H1 (cell line): Measurements from ENCODE around the gene CHST13. TPM values are rescaled to one million over a fixed set of nuclear protein-coding genes. Genes with fewer than 3 reads are reported as not detected.

Experiments used
- CTCF ChIA-PET: fragments of 300-600 bp; sonication (Branson Sonifier 250); formaldehyde crosslinking; loops from one replicate; lab custom pipeline; 2021; ENCODE audit not compliant: partially characterized antibody; lab: Charles Lee
- POLR2A ChIA-PET: fragments of 300-600 bp; sonication (Branson Sonifier 250); formaldehyde crosslinking; loops from one replicate; lab custom pipeline; 2021; ENCODE audit warnings: inconsistent platforms; ENCODE audit not compliant: partially characterized antibody; lab: Charles Lee
- DNase-seq, 2 experiments: peaks; one replicate each; pipeline versions ENCODE4 v3.0.0 to v3.0.0-alpha.2; 2010 to 2022; ENCODE audit warnings: low spot score in 2 of 2, low read depth in 1 of 2, mixed read lengths in 1 of 2
- FAIRE-seq: peaks from 2 replicates; lab custom pipeline; 2011; peaks lifted over from hg19 to GRCh38; lab: Jason Lieb, UNC
- H2AFZ ChIP-seq: 2 replicates; pipeline ENCODE4 v1.8.1; 2012; ENCODE audit warnings: low read length, inconsistent platforms
- H2AK5ac ChIP-seq: 2 replicates; pipeline ENCODE4 v1.6.1; 2013; ENCODE audit warnings: low read depth, low read length
- H2BK120ac ChIP-seq: replicated peaks from 2 replicates; pipeline ENCODE3; 2013; ENCODE audit warnings: low read depth, low read length, inconsistent platforms
- H2BK12ac ChIP-seq: 2 replicates; pipeline ENCODE4 v1.6.1; 2013; ENCODE audit warnings: low read depth, low read length
- H2BK15ac ChIP-seq: 2 replicates; pipeline ENCODE4 v1.6.1; 2013; ENCODE audit warnings: low read length
- H2BK20ac ChIP-seq: 2 replicates; pipeline ENCODE4 v1.6.1; 2013; ENCODE audit warnings: low read length
- H2BK5ac ChIP-seq: 2 replicates; pipeline ENCODE4 v1.6.1; 2013; ENCODE audit warnings: low read depth, low read length
- H3K14ac ChIP-seq: 2 replicates; pipeline ENCODE4 v1.6.1; 2013; ENCODE audit warnings: inconsistent platforms; ENCODE audit not compliant: insufficient read length
- H3K18ac ChIP-seq: 2 replicates; pipeline ENCODE4 v1.6.1; 2013; ENCODE audit warnings: low read length; ENCODE audit errors: extremely low read depth
- H3K23ac ChIP-seq: 2 replicates; pipeline ENCODE4 v1.6.1; 2013; ENCODE audit warnings: inconsistent platforms; ENCODE audit not compliant: insufficient read length
- H3K23me2 ChIP-seq: 2 replicates; pipeline ENCODE4 v1.6.1; 2013; ENCODE audit warnings: low read depth, low read length
- H3K27ac ChIP-seq: 2 replicates; pipeline ENCODE4 v1.6.1; 2011; ENCODE audit warnings: low read depth, low read length, inconsistent platforms
- H3K27me3 ChIP-seq, 4 experiments: replicated peaks in 1 of 4; 1 replicate in 1 of 4; 2 replicates in 3 of 4; pipeline versions ENCODE4 v1.6.1 to v1.8.1; 2011 to 2013; ENCODE audit warnings: low read length in 3 of 4, mild to moderate bottlenecking in 3 of 4, inconsistent platforms in 2 of 4, mixed read lengths in 2 of 4, moderate library complexity in 1 of 4; ENCODE audit not compliant: control insufficient read depth in 3 of 4, insufficient read depth in 3 of 4; ENCODE audit errors: extremely low read depth in 1 of 4
- H3K36me3 ChIP-seq, 4 experiments: 2 replicates each; pipeline versions ENCODE4 v1.6.1 to v1.8.1; 2011 to 2013; ENCODE audit warnings: mild to moderate bottlenecking in 4 of 4, low read length in 3 of 4, moderate library complexity in 2 of 4, control low read depth in 1 of 4, inconsistent platforms in 1 of 4; ENCODE audit not compliant: insufficient read depth in 4 of 4, control insufficient read depth in 2 of 4
- H3K4ac ChIP-seq: replicated peaks from 2 replicates; pipeline ENCODE3; 2013; ENCODE audit warnings: low read length, low read depth, mixed read lengths, inconsistent platforms; ENCODE audit not compliant: insufficient read length
- H3K4me1 ChIP-seq, 4 experiments: replicated peaks in 1 of 4; 1 replicate in 1 of 4; 2 replicates in 3 of 4; pipeline versions ENCODE4 v1.6.1 to v1.8.1; 2011 to 2013; ENCODE audit warnings: low read length in 3 of 4, inconsistent platforms in 2 of 4, mixed read lengths in 1 of 4; ENCODE audit not compliant: insufficient read depth in 4 of 4, control insufficient read depth in 3 of 4
- H3K4me2 ChIP-seq, 2 experiments: 2 replicates each; pipeline versions ENCODE4 v1.6.1 to v1.8.1; 2011 to 2013; ENCODE audit warnings: low read depth in 2 of 2, low read length in 2 of 2, control low read depth in 1 of 2, inconsistent platforms in 1 of 2, mild to moderate bottlenecking in 1 of 2; ENCODE audit not compliant: insufficient read depth in 1 of 2
- H3K4me3 ChIP-seq, 4 experiments: fragments of 200-600, 300-600 bp in 1 of 4; sonication (generic), shearing (Covaris generic), sonication (Bioruptor Twin) in 1 of 4; 2 replicates each; pipeline versions ENCODE4 v1.5.1 to v1.8.1; 2011 to 2016; ENCODE audit warnings: low read length in 4 of 4, low read depth in 3 of 4, control low read depth in 2 of 4, inconsistent platforms in 2 of 4, mild to moderate bottlenecking in 2 of 4, mixed read lengths in 1 of 4, moderate library complexity in 1 of 4; ENCODE audit not compliant: insufficient read depth in 2 of 4; ENCODE audit errors: extremely low read depth in 1 of 4
- H3K56ac ChIP-seq: replicated peaks from 2 replicates; pipeline ENCODE3; 2013; ENCODE audit warnings: low read depth, mild to moderate bottlenecking, mixed read lengths, low read length, inconsistent platforms; ENCODE audit not compliant: insufficient read length
- H3K79me1 ChIP-seq: 2 replicates; pipeline ENCODE4 v1.6.1; 2013; ENCODE audit warnings: low read depth, low read length, control low read depth
- H3K79me2 ChIP-seq, 2 experiments: 2 replicates each; pipeline versions ENCODE4 v1.6.1 to v1.8.1; 2012 to 2013; ENCODE audit warnings: low read length in 2 of 2, mild to moderate bottlenecking in 2 of 2, inconsistent platforms in 1 of 2; ENCODE audit not compliant: insufficient read depth in 2 of 2, control insufficient read depth in 1 of 2
- H3K9ac ChIP-seq, 4 experiments: replicated peaks in 1 of 4; 1 replicate in 1 of 4; 2 replicates in 3 of 4; pipeline versions ENCODE4 v1.6.1 to v1.8.1; 2011 to 2013; ENCODE audit warnings: low read depth in 3 of 4, low read length in 3 of 4, control low read depth in 2 of 4, mild to moderate bottlenecking in 2 of 4, moderate library complexity in 2 of 4, inconsistent platforms in 1 of 4; ENCODE audit errors: extremely low read depth in 1 of 4
- H3K9me3 ChIP-seq, 2 experiments: 2 replicates each; pipeline versions ENCODE4 v1.6.1 to v1.8.1; 2012 to 2013; ENCODE audit warnings: mild to moderate bottlenecking in 2 of 2, moderate library complexity in 2 of 2, control low read depth in 1 of 2, inconsistent platforms in 1 of 2, low read depth in 1 of 2, low read length in 1 of 2, mixed read lengths in 1 of 2; ENCODE audit not compliant: insufficient read depth in 2 of 2
- H4K20me1 ChIP-seq, 2 experiments: replicated peaks in 1 of 2; 2 replicates each; pipeline versions ENCODE3 to v1.8.1; 2011 to 2013; ENCODE audit warnings: inconsistent platforms in 2 of 2, low read length in 2 of 2, mild to moderate bottlenecking in 1 of 2; ENCODE audit not compliant: insufficient read depth in 2 of 2, control insufficient read depth in 1 of 2
- H4K5ac ChIP-seq: 2 replicates; pipeline ENCODE4 v1.6.1; 2013; ENCODE audit warnings: low read length, low read depth, mixed read lengths, inconsistent platforms; ENCODE audit not compliant: insufficient read length
- H4K8ac ChIP-seq: 2 replicates; pipeline ENCODE4 v1.8.0; 2013; ENCODE audit warnings: mild to moderate bottlenecking, moderate library complexity, low read length, inconsistent platforms; ENCODE audit not compliant: insufficient read depth; ENCODE audit errors: extremely low read depth
- H4K91ac ChIP-seq: replicated peaks from 2 replicates; pipeline ENCODE3; 2013; ENCODE audit warnings: low read length, mixed read lengths, inconsistent platforms; ENCODE audit not compliant: insufficient read length
- CHD1 ChIP-seq: IDR thresholded peaks from 2 replicates; pipeline ENCODE4 v1.6.1; 2012; ENCODE audit warnings: low read depth, low read length, improper control_type of control experiment
- HDAC2 ChIP-seq, 2 experiments: fragments of 300-600 bp in 1 of 2; sonication (generic) in 1 of 2; IDR thresholded peaks; 2 replicates each; pipeline ENCODE4 v1.6.1; 2011 to 2012; ENCODE audit warnings: low read depth in 2 of 2, low read length in 2 of 2, mild to moderate bottlenecking in 2 of 2, moderate library complexity in 2 of 2, borderline replicate concordance in 1 of 2, inconsistent platforms in 1 of 2
- JUND ChIP-seq: IDR thresholded peaks from 2 replicates; pipeline ENCODE4 v1.6.1; 2011; ENCODE audit warnings: mild to moderate bottlenecking, improper control_type of control experiment, low read length
- MAFK ChIP-seq: IDR thresholded peaks from 2 replicates; pipeline ENCODE4 v1.6.1; 2012; ENCODE audit warnings: low read depth, mild to moderate bottlenecking, improper control_type of control experiment, low read length
- POU5F1 ChIP-seq: IDR thresholded peaks from 2 replicates; pipeline ENCODE4 v1.6.1; 2011; ENCODE audit warnings: low read depth, mild to moderate bottlenecking, low read length, moderate library complexity
- SAP30 ChIP-seq: fragments of 300-600 bp; sonication (generic); IDR thresholded peaks from 2 replicates; pipeline ENCODE4 v1.7.1; 2012; ENCODE audit warnings: low read length, moderate library complexity, mild to moderate bottlenecking, inconsistent platforms; ENCODE audit not compliant: insufficient read depth, insufficient replicate concordance
- SP1 ChIP-seq: IDR thresholded peaks from 2 replicates; pipeline ENCODE4 v1.6.1; 2011; ENCODE audit warnings: low read depth, low read length
- TEAD4 ChIP-seq: IDR thresholded peaks from 2 replicates; pipeline ENCODE4 v1.6.1; 2012; ENCODE audit warnings: low read depth, low read length, inconsistent platforms, mixed read lengths
- WGBS, 2 experiments: shearing (Covaris generic) in 1 of 2; methylation state at CpG; one replicate each; pipeline versions ENCODE4 v1.1.6 to v1.1.7; 2013 to 2015; ENCODE audit warnings: low lambda C conversion rate in 2 of 2, mixed read lengths in 2 of 2, inconsistent platforms in 1 of 2, low coverage in 1 of 2, missing lambda C conversion rate in 1 of 2; ENCODE audit not compliant: insufficient replicate concordance in 2 of 2, insufficient coverage in 1 of 2, insufficient read length in 1 of 2; ENCODE audit errors: extremely low coverage in 1 of 2, missing lambda C conversion rate in 1 of 2; 5-methylcytosine and 5-hydroxymethylcytosine counted together
- polyA plus RNA-seq, 7 experiments: library from polyadenylated mRNA; depleted of rRNA in 3 of 7; stranded (reverse) in 5 of 7; unstranded in 2 of 7; fragments of >200 nt in 5 of 7; fragments of 200-250 nt in 2 of 7; gene quantifications; 1 replicate in 5 of 7; 2 replicates in 1 of 7; 4 replicates in 1 of 7; pipeline versions ENCODE4 v1.2.1 to v1.2.3, GENCODE V29; 2011 to 2013; ENCODE audit warnings: missing spikeins in 2 of 7, mixed read lengths in 2 of 7
- total RNA-seq: library from RNA; stranded (reverse); fragmentation: NEBNext Ultra II Directional; extraction: Animal tissue kit (Norgen Biotek cat#: 25700); gene quantifications from 2 replicates; pipeline ENCODE4 v1.2.1, GENCODE V29; 2021

CHST13 gene
- total and polyA plus RNA-seq, 2 of the 8 experiments (the other 6 are each of a cell fraction or from before 2014, with no cell fraction given): 5.4 to 11.7 TPM

- CTCF ChIA-PET: interaction anchor here (0.7 to 1.9 kb wide), 9 partner anchors 8 to 1014 kb away, joined by 3 to 11 read pairs (median 3); partner anchors contain the start of gene CHST13
- POLR2A ChIA-PET: interaction anchor here (0.6 kb wide), 1 partner anchor 64 kb away, joined by 3 read pairs; no protein-coding TSS in a partner anchor
- no peaks in the 10 kb centered on the region for H3K79me1 ChIP-seq
These were observed 14.4 kb downstream of the CHST13 start for GRCh38 chr3:126538316-126538715.

More at GRCh38 chr3:126538316-126538715, 14.4 kb downstream of the CHST13 start:
- Histone ChIP-seq H3K9me3 (no peaks in the 10 kb centered on the region), H2BK120ac (no peak overlapping the region), H2AFZ (no peak overlapping the region), H4K8ac (no peak overlapping the region), H3K56ac (no peak overlapping the region), H3K79me2 (no peaks in the 10 kb centered on the region), H4K5ac (no peak overlapping the region), H2BK20ac (no peak overlapping the region), H2BK12ac (no peak overlapping the region), H4K20me1 (peaks cover 0 to 5% of the 10 kb centered on the region in 2 experiments), H3K4ac (no peak overlapping the region), H3K23me2 (peaks cover 7% of the 10 kb centered on the region; the same call in 1 of the 2 replicates), H3K36me3 (no peaks in the 10 kb centered on the region; a peak in 1 of 8 replicates), H3K4me1 (no peaks in the 10 kb centered on the region), H2BK15ac (no peak overlapping the region), H3K27me3 (peaks cover 0 to 5% (median 2%) of the 10 kb centered on the region in 4 experiments; a peak in 1 of 7 replicates), H3K27ac (no peak overlapping the region), H3K4me2 (no peak overlapping the region), H3K14ac (no peak overlapping the region), H3K23ac (no peak overlapping the region), H2BK5ac (no peak overlapping the region), H4K91ac (no peak overlapping the region), H2AK5ac (no peak overlapping the region), H3K9ac (no peak overlapping the region), H3K4me3 (no peak overlapping the region), H3K18ac (no peak overlapping the region)
- DNase-seq (peak in 1 of 2 experiments; percentile 40), FAIRE-seq (no peak)
- TF ChIP-seq SP1 (no peak), SAP30 (no peak), HDAC2 (IDR thresholded peaks at IDR 0.05; ENCODE audit: borderline replicate concordance in 1 of 2, low read depth in 2 of 2, low read length in 2 of 2) (no peak), POU5F1 (no peak), JUND (no peak), MAFK (no peak), CHD1 (no peak), TEAD4 (no peak)
- 92% methylated on average over 9 of the region's 9 CpGs; no CpG with 5 or more reads in 1 of the 2 experiments for WGBS, 2 experiments
